ENCODE measurements around the gene SOSTDC1.

The SOSTDC1 gene

GRCh38 chr7:16465469-16466361 is at the start of gene SOSTDC1:
Gene SOSTDC1 (minus strand): TSS chr7:16465738. CDS start chr7:16465668, 70 bp downstream.
- Histone ChIP-seq H3K36me3 (ENCODE audit: control insufficient read depth, insufficient read depth, low read length) (no peaks in the 10 kb centered on the region), H3K4me3 (replicated peaks; ENCODE audit: low read depth, low read length) (no peak within 1 kb of the TSS), H3K27me3 (replicated peaks; ENCODE audit: control insufficient read depth, insufficient read depth, low read length) (no peaks in the 10 kb centered on the region)
- no peak for DNase-seq (ENCODE audit: extremely low read depth, insufficient read length)
- no peak for TF ChIP-seq CTCF (IDR thresholded peaks at IDR 0.05; ENCODE audit: insufficient read depth, low read length, poor library complexity, severe bottlenecking)

GRCh38 chr7:16514729-16515128 is 49.2 kb upstream of the SOSTDC1 start:
- no peak for DNase-seq (ENCODE audit: extremely low read depth, insufficient read length)
- H3K4me3 ChIP-seq (replicated peaks; ENCODE audit: low read depth, low read length), result no peak overlapping the region
- no peaks in the 10 kb centered on the region for H3K27me3 ChIP-seq (replicated peaks; ENCODE audit: control insufficient read depth, insufficient read depth, low read length)
- TF ChIP-seq CTCF (IDR thresholded peaks at IDR 0.05; ENCODE audit: insufficient read depth, low read length, poor library complexity, severe bottlenecking), result no peak
- no peaks in the 10 kb centered on the region for H3K36me3 ChIP-seq (ENCODE audit: control insufficient read depth, insufficient read depth, low read length)

- no peak for DNase-seq (ENCODE audit: extremely low read depth, insufficient read length)
Measured at GRCh38 chr7:16514271-16514670, 48.7 kb upstream of the SOSTDC1 start.

GRCh38 chr7:16512097-16512496 is 46.6 kb upstream of the SOSTDC1 start:
- DNase-seq (ENCODE audit: extremely low read depth, insufficient read length), result no peak
- no peak overlapping the region for H3K4me3 ChIP-seq (replicated peaks; ENCODE audit: low read depth, low read length)
- no peak for TF ChIP-seq CTCF (IDR thresholded peaks at IDR 0.05; ENCODE audit: insufficient read depth, low read length, poor library complexity, severe bottlenecking)
- H3K36me3 ChIP-seq (ENCODE audit: control insufficient read depth, insufficient read depth, low read length), result no peaks in the 10 kb centered on the region
- H3K27me3 ChIP-seq (replicated peaks; ENCODE audit: control insufficient read depth, insufficient read depth, low read length), result no peaks in the 10 kb centered on the region

More at GRCh38 chr7:16514271-16514670, 48.7 kb upstream of the SOSTDC1 start:
- Histone ChIP-seq H3K27me3 (replicated peaks; ENCODE audit: control insufficient read depth, insufficient read depth, low read length) (no peaks in the 10 kb centered on the region), H3K4me3 (replicated peaks; ENCODE audit: low read depth, low read length) (no peak overlapping the region), H3K36me3 (ENCODE audit: control insufficient read depth, insufficient read depth, low read length) (no peaks in the 10 kb centered on the region)
- no peak for TF ChIP-seq CTCF (IDR thresholded peaks at IDR 0.05; ENCODE audit: insufficient read depth, low read length, poor library complexity, severe bottlenecking)

- no peaks in the 10 kb centered on the region for H3K36me3 ChIP-seq (ENCODE audit: control insufficient read depth, insufficient read depth, low read length)
- no peak for TF ChIP-seq CTCF (IDR thresholded peaks at IDR 0.05; ENCODE audit: insufficient read depth, low read length, poor library complexity, severe bottlenecking)
- H3K27me3 ChIP-seq (replicated peaks; ENCODE audit: control insufficient read depth, insufficient read depth, low read length), result no peaks in the 10 kb centered on the region
- DNase-seq (ENCODE audit: extremely low read depth, insufficient read length), result no peak
- no peak overlapping the region for H3K4me3 ChIP-seq (replicated peaks; ENCODE audit: low read depth, low read length)
Measured at GRCh38 chr7:16511314-16511713, 45.8 kb upstream of the SOSTDC1 start.
